ENCODE data around the gene TRIM37.

DNA sequence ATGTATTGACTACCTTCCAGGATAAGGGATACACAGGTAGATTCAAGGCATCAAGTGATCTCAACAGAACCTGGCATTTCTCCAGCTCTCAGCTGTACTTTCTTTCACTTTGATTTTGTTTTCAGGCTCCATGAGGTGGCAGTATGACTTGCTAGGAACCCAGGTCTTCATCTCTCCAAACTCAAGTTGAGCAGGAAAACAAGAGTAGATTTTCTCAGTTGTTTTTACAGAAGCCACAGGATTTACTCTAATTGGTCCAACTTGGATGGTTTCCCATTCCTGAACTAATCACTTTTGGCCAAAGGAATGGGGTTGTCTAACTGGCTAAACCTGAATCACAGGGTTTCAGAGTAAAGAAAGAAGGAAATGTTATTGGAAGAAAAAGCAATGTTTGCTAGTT, 146.6 kb downstream of the TRIM37 start:
- TF ChIP-seq, protein P1, sequence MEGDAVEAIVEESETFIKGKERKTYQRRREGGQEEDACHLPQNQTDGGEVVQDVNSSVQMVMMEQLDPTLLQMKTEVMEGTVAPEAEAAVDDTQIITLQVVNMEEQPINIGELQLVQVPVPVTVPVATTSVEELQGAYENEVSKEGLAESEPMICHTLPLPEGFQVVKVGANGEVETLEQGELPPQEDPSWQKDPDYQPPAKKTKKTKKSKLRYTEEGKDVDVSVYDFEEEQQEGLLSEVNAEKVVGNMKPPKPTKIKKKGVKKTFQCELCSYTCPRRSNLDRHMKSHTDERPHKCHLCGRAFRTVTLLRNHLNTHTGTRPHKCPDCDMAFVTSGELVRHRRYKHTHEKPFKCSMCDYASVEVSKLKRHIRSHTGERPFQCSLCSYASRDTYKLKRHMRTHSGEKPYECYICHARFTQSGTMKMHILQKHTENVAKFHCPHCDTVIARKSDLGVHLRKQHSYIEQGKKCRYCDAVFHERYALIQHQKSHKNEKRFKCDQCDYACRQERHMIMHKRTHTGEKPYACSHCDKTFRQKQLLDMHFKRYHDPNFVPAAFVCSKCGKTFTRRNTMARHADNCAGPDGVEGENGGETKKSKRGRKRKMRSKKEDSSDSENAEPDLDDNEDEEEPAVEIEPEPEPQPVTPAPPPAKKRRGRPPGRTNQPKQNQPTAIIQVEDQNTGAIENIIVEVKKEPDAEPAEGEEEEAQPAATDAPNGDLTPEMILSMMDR (IDR thresholded peaks at IDR 0.05; ENCODE audit: insufficient read depth, low read length, poor library complexity, severe bottlenecking): no peak
- TF ChIP-seq EZH2phosphoT487 (conservative IDR thresholded peaks at IDR 0.05; ENCODE audit: low read length): no peak

All from SU-DHL-6 (cell line).